Measurements from ENCODE around the gene DGAT2.

DNA sequence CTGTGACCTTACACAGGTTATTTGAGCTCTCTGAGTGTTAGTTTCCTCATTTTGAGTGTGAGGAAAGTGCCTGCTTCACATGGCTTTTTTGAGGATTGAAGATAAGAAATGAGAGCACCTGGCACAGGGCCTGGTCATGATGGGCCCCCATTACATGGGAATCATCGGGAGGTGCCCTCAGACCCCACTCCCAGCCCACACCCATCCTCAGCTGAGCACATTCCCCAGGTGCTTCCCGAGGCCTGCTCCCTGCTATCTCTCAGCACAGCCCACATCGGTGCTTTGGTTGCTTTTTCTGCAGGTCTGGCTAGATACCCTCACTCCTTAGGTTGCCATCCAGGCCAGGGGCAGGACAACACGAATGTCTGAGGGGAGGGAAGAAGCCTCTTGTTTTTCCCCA, 16.6 kb downstream of the DGAT2 start:
- TF ChIP-seq, protein P1, sequence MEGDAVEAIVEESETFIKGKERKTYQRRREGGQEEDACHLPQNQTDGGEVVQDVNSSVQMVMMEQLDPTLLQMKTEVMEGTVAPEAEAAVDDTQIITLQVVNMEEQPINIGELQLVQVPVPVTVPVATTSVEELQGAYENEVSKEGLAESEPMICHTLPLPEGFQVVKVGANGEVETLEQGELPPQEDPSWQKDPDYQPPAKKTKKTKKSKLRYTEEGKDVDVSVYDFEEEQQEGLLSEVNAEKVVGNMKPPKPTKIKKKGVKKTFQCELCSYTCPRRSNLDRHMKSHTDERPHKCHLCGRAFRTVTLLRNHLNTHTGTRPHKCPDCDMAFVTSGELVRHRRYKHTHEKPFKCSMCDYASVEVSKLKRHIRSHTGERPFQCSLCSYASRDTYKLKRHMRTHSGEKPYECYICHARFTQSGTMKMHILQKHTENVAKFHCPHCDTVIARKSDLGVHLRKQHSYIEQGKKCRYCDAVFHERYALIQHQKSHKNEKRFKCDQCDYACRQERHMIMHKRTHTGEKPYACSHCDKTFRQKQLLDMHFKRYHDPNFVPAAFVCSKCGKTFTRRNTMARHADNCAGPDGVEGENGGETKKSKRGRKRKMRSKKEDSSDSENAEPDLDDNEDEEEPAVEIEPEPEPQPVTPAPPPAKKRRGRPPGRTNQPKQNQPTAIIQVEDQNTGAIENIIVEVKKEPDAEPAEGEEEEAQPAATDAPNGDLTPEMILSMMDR (IDR thresholded peaks at IDR 0.05; ENCODE audit: poor library complexity, severe bottlenecking) = no peak
- no peak for TF ChIP-seq REST (IDR thresholded peaks at IDR 0.05; ENCODE audit: borderline replicate concordance)

Data from neural cell (in vitro differentiated cells).